HL-60 (cell line): Measurements from ENCODE around the gene KCNAB1.

ENCODE experiments used
- DNase-seq, 2 experiments: peaks; one replicate each; pipeline ENCODE4 v3.0.0-alpha.2; 2010 to 2020; ENCODE audit warnings: low read depth in 1 of 2, low spot score in 1 of 2
- H3K27ac ChIP-seq: fragments of 250-450 bp; sonication (Bioruptor Pico); replicated peaks from 2 replicates; pipeline ENCODE4 v1.5.1; 2020; ENCODE audit warnings: mild to moderate bottlenecking, moderate library complexity
- H3K27me3 ChIP-seq: fragments of 250-450 bp; sonication (Bioruptor Pico); 2 replicates; pipeline ENCODE4 v1.5.1; 2021; ENCODE audit warnings: mild to moderate bottlenecking, moderate library complexity; ENCODE audit not compliant: insufficient read depth, poor library complexity, severe bottlenecking
- H3K4me3 ChIP-seq: replicated peaks from 2 replicates; pipeline ENCODE4 v1.5.1; 2011; ENCODE audit warnings: mild to moderate bottlenecking, control low read depth, low read length; ENCODE audit not compliant: insufficient read depth
- GABPA ChIP-seq: IDR thresholded peaks from 2 replicates; pipeline ENCODE4 v1.6.1; 2012; ENCODE audit warnings: low read depth
- POLR2AphosphoS5 ChIP-seq: IDR thresholded peaks from 2 replicates; pipeline ENCODE4 v1.6.1; 2012; ENCODE audit warnings: low read depth
- SPI1 ChIP-seq: IDR thresholded peaks from 2 replicates; pipeline ENCODE4 v1.6.1; 2012; ENCODE audit warnings: low read depth, mild to moderate bottlenecking, borderline replicate concordance
- TF ChIP-seq, protein P1 (sequence below): IDR thresholded peaks from 2 replicates; pipeline ENCODE4 v1.6.1; 2012; ENCODE audit warnings: low read depth; ENCODE audit not compliant: insufficient replicate concordance
- TF ChIP-seq, protein P2 (sequence below): IDR thresholded peaks from one replicate; pipeline ENCODE4 v1.5.1; 2011; ENCODE audit warnings: low read length, control low read depth, inconsistent platforms; ENCODE audit not compliant: insufficient read depth

KCNAB1 gene

DNA sequence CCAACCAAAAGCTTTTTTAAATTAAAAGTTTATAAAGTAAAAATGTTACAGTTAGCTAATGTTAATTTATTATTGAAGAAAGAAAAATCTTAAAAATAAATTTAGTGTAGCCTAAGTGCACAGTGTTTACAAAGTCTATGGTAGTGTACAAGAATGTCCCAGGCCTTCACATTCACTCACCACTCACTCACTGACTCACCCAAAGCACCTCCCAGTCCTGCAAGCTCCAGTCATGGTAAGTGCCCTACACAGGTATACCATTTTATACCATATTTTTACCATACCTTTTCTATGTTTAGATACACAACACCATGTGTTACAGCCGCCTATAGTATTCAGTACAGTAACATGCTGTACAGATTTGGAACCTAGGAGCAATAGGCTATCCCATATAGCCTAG lies 405.4 kb downstream of the KCNAB1 start:
- no peak overlapping the region for H3K4me3 ChIP-seq
- DNase-seq = no peak
- H3K27me3 ChIP-seq = peaks cover 23% of the 10 kb centered on the region
- TF ChIP-seq, protein P1, sequence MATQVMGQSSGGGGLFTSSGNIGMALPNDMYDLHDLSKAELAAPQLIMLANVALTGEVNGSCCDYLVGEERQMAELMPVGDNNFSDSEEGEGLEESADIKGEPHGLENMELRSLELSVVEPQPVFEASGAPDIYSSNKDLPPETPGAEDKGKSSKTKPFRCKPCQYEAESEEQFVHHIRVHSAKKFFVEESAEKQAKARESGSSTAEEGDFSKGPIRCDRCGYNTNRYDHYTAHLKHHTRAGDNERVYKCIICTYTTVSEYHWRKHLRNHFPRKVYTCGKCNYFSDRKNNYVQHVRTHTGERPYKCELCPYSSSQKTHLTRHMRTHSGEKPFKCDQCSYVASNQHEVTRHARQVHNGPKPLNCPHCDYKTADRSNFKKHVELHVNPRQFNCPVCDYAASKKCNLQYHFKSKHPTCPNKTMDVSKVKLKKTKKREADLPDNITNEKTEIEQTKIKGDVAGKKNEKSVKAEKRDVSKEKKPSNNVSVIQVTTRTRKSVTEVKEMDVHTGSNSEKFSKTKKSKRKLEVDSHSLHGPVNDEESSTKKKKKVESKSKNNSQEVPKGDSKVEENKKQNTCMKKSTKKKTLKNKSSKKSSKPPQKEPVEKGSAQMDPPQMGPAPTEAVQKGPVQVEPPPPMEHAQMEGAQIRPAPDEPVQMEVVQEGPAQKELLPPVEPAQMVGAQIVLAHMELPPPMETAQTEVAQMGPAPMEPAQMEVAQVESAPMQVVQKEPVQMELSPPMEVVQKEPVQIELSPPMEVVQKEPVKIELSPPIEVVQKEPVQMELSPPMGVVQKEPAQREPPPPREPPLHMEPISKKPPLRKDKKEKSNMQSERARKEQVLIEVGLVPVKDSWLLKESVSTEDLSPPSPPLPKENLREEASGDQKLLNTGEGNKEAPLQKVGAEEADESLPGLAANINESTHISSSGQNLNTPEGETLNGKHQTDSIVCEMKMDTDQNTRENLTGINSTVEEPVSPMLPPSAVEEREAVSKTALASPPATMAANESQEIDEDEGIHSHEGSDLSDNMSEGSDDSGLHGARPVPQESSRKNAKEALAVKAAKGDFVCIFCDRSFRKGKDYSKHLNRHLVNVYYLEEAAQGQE = no peak
- TF ChIP-seq, protein P2, sequence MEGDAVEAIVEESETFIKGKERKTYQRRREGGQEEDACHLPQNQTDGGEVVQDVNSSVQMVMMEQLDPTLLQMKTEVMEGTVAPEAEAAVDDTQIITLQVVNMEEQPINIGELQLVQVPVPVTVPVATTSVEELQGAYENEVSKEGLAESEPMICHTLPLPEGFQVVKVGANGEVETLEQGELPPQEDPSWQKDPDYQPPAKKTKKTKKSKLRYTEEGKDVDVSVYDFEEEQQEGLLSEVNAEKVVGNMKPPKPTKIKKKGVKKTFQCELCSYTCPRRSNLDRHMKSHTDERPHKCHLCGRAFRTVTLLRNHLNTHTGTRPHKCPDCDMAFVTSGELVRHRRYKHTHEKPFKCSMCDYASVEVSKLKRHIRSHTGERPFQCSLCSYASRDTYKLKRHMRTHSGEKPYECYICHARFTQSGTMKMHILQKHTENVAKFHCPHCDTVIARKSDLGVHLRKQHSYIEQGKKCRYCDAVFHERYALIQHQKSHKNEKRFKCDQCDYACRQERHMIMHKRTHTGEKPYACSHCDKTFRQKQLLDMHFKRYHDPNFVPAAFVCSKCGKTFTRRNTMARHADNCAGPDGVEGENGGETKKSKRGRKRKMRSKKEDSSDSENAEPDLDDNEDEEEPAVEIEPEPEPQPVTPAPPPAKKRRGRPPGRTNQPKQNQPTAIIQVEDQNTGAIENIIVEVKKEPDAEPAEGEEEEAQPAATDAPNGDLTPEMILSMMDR = no peak
- no peak for TF ChIP-seq SPI1
- TF ChIP-seq POLR2AphosphoS5 = no peak
- TF ChIP-seq GABPA = no peak
- no peak overlapping the region for H3K27ac ChIP-seq

DNA sequence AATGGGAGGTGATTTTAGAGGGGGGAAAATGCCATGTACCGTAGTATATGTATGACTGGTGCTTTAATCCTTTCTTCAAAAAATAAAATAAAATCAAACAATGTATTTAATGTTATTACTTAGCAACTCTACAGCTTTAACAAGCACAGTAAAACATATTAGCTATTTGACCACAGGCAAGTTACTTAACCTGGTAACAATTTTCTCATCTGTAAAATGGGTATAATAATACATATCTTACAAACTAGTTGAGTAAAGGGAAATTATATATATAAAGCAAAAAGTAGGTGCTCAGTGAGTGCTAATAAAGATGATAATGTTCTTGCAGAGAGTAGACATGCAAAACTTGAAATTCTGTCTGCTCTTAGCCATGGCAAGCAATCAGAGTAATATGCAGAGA lies 406.7 kb downstream of the KCNAB1 start:
- TF ChIP-seq, protein P2 = no peak
- TF ChIP-seq SPI1 = no peak
- no peak for TF ChIP-seq POLR2AphosphoS5
- TF ChIP-seq, protein P1 = no peak
- TF ChIP-seq GABPA = no peak
- peaks cover 15% of the 10 kb centered on the region for H3K27me3 ChIP-seq
- DNase-seq = no peak
- H3K27ac ChIP-seq = no peak overlapping the region
- H3K4me3 ChIP-seq = no peak overlapping the region

DNA sequence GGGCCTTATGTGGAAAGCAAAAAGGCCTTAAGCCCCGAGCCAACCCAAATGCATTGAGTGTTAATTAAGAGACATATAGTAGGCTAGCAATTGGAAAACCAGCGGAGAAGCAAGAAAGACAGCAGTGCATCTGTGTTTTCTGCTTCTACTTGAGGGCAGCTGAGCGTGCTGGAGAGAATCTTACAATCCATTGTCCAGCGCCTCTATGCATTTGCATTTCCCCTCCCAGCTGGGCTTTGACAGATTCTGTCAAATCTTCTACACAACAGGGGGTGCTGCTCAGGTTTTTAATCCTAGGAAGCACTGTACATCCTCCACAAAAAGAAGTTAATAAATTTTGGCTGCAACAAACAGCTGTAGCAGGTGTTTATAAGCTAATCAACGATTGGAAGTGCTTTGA lies 410.6 kb downstream of the KCNAB1 start:
- Histone ChIP-seq H3K4me3 (no peak overlapping the region), H3K27me3 (peaks cover 5% of the 10 kb centered on the region), H3K27ac (no peak overlapping the region)
- TF ChIP-seq, protein P2 = no peak
- TF ChIP-seq SPI1 (no peak), POLR2AphosphoS5 (no peak), GABPA (no peak)
- TF ChIP-seq, protein P1 = no peak
- no peak for DNase-seq
